ENCODE measurements around the gene VPS13D.

Gene VPS13D

GRCh38 chr1:12527564-12527963 is 297.7 kb downstream of the VPS13D start:
- H3K4me1 ChIP-seq (ENCODE audit: low read length): no peaks in the 10 kb centered on the region
- no peaks in the 10 kb centered on the region for H3K79me2 ChIP-seq (ENCODE audit: low read length)
- no peaks in the 10 kb centered on the region for H4K20me1 ChIP-seq (ENCODE audit: insufficient read depth, low read length)
- no peaks in the 10 kb centered on the region for H3K9me2 ChIP-seq (replicated peaks; ENCODE audit: insufficient read depth, low read length)
- no peaks in the 10 kb centered on the region for H3F3A ChIP-seq (ENCODE audit: insufficient read depth, low read length)
- no peak overlapping the region for H3K27ac ChIP-seq (ENCODE audit: low read length)
- H3K36me3 ChIP-seq (replicated peaks; ENCODE audit: insufficient read depth, low read length): no peaks in the 10 kb centered on the region
- no peak for DNase-seq
- no peak overlapping the region for H3K4me3 ChIP-seq (ENCODE audit: low read length)
- H2AFZ ChIP-seq (ENCODE audit: low read length): no peak overlapping the region
- no peak overlapping the region for H3K4me2 ChIP-seq (ENCODE audit: low read depth, low read length)
- no peak overlapping the region for H3K9ac ChIP-seq (ENCODE audit: low read length)
- no peak for TF ChIP-seq CTCF (IDR thresholded peaks at IDR 0.05; ENCODE audit: low read length)
- TF ChIP-seq EZH2 (optimal IDR thresholded peaks at IDR 0.05; ENCODE audit: low read depth, low read length): no peak
- TF ChIP-seq EZH2phosphoT487 (IDR thresholded peaks at IDR 0.05; ENCODE audit: low read length): no peak
- no peaks in the 10 kb centered on the region for H3K9me3 ChIP-seq (replicated peaks; ENCODE audit: insufficient read depth, low read length)
- H3K27me3 ChIP-seq (replicated peaks; ENCODE audit: insufficient read depth, low read length): no peaks in the 10 kb centered on the region

- H3K27me3 ChIP-seq (replicated peaks; ENCODE audit: insufficient read depth, low read length): no peaks in the 10 kb centered on the region
- H3K36me3 ChIP-seq (replicated peaks; ENCODE audit: insufficient read depth, low read length): no peaks in the 10 kb centered on the region
- TF ChIP-seq CTCF (IDR thresholded peaks at IDR 0.05; ENCODE audit: low read length): no peak
- no peak for TF ChIP-seq EZH2phosphoT487 (IDR thresholded peaks at IDR 0.05; ENCODE audit: low read length)
- TF ChIP-seq EZH2 (optimal IDR thresholded peaks at IDR 0.05; ENCODE audit: low read depth, low read length): no peak
- no peaks in the 10 kb centered on the region for H3K9me3 ChIP-seq (replicated peaks; ENCODE audit: insufficient read depth, low read length)
- no peak overlapping the region for H3K4me3 ChIP-seq (ENCODE audit: low read length)
- no peak overlapping the region for H3K27ac ChIP-seq (ENCODE audit: low read length)
- no peaks in the 10 kb centered on the region for H3F3A ChIP-seq (ENCODE audit: insufficient read depth, low read length)
- no peaks in the 10 kb centered on the region for H4K20me1 ChIP-seq (ENCODE audit: insufficient read depth, low read length)
- H3K4me1 ChIP-seq (ENCODE audit: low read length): no peaks in the 10 kb centered on the region
- no peak for DNase-seq
- no peaks in the 10 kb centered on the region for H3K79me2 ChIP-seq (ENCODE audit: low read length)
- H3K9me2 ChIP-seq (replicated peaks; ENCODE audit: insufficient read depth, low read length): no peaks in the 10 kb centered on the region
- H2AFZ ChIP-seq (ENCODE audit: low read length): no peak overlapping the region
- no peak overlapping the region for H3K4me2 ChIP-seq (ENCODE audit: low read depth, low read length)
- H3K9ac ChIP-seq (ENCODE audit: low read length): no peak overlapping the region
These were observed 298.4 kb downstream of the VPS13D start for GRCh38 chr1:12528021-12528852.

- TF ChIP-seq EZH2phosphoT487 (IDR thresholded peaks at IDR 0.05; ENCODE audit: low read length) (no peak), CTCF (IDR thresholded peaks at IDR 0.05; ENCODE audit: low read length) (no peak), EZH2 (optimal IDR thresholded peaks at IDR 0.05; ENCODE audit: low read depth, low read length) (no peak)
- Histone ChIP-seq H3K27me3 (replicated peaks; ENCODE audit: insufficient read depth, low read length) (no peaks in the 10 kb centered on the region), H3K9ac (ENCODE audit: low read length) (no peak overlapping the region), H3K27ac (ENCODE audit: low read length) (no peak overlapping the region), H3K79me2 (ENCODE audit: low read length) (no peaks in the 10 kb centered on the region), H3K4me1 (ENCODE audit: low read length) (no peaks in the 10 kb centered on the region), H3K36me3 (replicated peaks; ENCODE audit: insufficient read depth, low read length) (no peaks in the 10 kb centered on the region), H3K4me2 (ENCODE audit: low read depth, low read length) (no peak overlapping the region), H3K9me3 (replicated peaks; ENCODE audit: insufficient read depth, low read length) (no peaks in the 10 kb centered on the region), H4K20me1 (ENCODE audit: insufficient read depth, low read length) (no peaks in the 10 kb centered on the region), H3F3A (ENCODE audit: insufficient read depth, low read length) (no peaks in the 10 kb centered on the region), H2AFZ (ENCODE audit: low read length) (no peak overlapping the region), H3K4me3 (ENCODE audit: low read length) (no peak overlapping the region), H3K9me2 (replicated peaks; ENCODE audit: insufficient read depth, low read length) (no peaks in the 10 kb centered on the region)
- no peak for DNase-seq
These were observed 299.9 kb downstream of the VPS13D start for GRCh38 chr1:12529640-12530174.
